Measurements from ENCODE around the gene NEU2.

- TF ChIP-seq CTCF (IDR thresholded peaks at IDR 0.05; ENCODE audit: low read depth, low read length): no peak
- TF ChIP-seq POLR2A (IDR thresholded peaks at IDR 0.05; ENCODE audit: extremely low read depth, insufficient read length): no peak
- TF ChIP-seq MYC (IDR thresholded peaks at IDR 0.05; ENCODE audit: low read depth, low read length): no peak
- no peak for TF ChIP-seq MAX (IDR thresholded peaks at IDR 0.05; ENCODE audit: low read depth, low read length)
Observed at GRCh38 chr2:233064530-233065199, 32.2 kb downstream of the NEU2 start.

Data from NB4 (cell line).